ENCODE data around the gene FALEC. TPM values are rescaled to one million over a fixed set of nuclear protein-coding genes. Genes with fewer than 3 reads are reported as not detected.

Gene FALEC
- total and polyA plus RNA-seq, 9 of the 15 experiments (the other 6 are each of a cell fraction or from before 2014, with no cell fraction given) = 0.15 to 1.8 (median 0.53) TPM; not detected in 5

DNA sequence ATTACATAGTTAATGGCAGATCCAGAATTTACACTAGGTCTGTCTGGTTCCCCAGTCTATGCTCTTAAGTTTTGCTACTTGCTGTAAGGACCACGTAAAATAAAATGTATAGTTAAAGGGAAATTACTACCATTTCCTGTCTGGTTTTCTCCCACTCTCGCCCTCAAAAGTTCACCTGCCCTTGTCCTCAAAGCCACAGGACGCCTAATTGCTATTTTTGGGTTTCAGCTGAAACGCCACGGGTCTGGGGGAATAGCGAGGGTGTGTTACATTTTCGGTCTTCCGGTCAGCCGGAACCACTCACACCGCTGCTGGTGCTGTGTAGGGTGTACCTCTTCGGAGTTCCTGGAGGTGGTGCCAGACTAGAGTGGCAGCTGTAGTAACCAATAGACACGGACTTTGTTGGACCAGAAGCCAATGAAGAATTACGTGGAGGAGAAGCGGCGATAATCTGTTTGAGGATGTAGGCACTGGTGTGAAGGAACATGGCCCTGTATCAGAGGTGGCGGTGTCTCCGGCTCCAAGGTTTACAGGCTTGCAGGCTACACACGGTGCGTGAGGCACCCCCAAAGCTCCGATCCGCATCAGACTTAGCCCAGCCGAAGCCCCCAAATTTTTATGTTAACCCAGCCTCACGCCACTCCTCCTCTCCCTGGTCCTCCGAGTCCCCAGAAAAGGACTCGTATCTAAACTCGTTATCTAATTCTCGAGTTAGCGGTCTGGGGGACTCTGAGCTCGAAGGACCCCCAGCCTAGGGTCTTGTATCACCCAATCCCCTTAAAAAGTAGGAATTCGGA, 28.4 kb upstream of the FALEC start, which contains the start of gene TARS2:
Gene TARS2, plus strand, starts transcription at position 454 of the 797 bp plus-strand sequence. Its CDS starts 32 bp downstream, at position 486.
- ChIA-PET CTCF (ENCODE audit: low intra/inter-chr PET ratio) (no interaction called here), POLR2A (interaction anchor here (0.6 to 1.5 kb wide), 10 partner anchors 11 to 92 kb away, joined by 3 to 4 read pairs (median 3); partner anchors contain the start of genes FALEC and MCL1)
- no peaks in the 10 kb centered on the region for H3K27me3 ChIP-seq (ENCODE audit: control insufficient read depth in 2 of 2, insufficient read depth in 2 of 2, low read length in 2 of 2)
- ATAC-seq = peak; percentile 100
- H3K9me1 ChIP-seq (ENCODE audit: control insufficient read depth, insufficient read depth, low read length) = no peaks in the 10 kb centered on the region
- H3K27ac ChIP-seq (ENCODE audit: extremely low read depth, low read depth, low read length) = peak within 1 kb of the TSS; percentile 93
- H4K20me1 ChIP-seq (replicated peaks; ENCODE audit: control insufficient read depth, insufficient read depth, low read length) = no peaks in the 10 kb centered on the region
- peak within 1 kb of the TSS; percentile 90 to 94 for H3K9ac ChIP-seq (ENCODE audit: insufficient read depth in 1 of 2, low read depth in 2 of 2, low read length in 2 of 2)
- H3K79me2 ChIP-seq (ENCODE audit: control insufficient read depth, insufficient read depth, low read length) = peaks cover 18% of the 10 kb centered on the region
- in situ Hi-C loops (cut with MboI) = no loop called here
- H3K4me3 ChIP-seq = peak within 1 kb of the TSS; percentile 74
- intact Hi-C loops (cut with micrococcal nuclease) = loop anchor here (1.0 to 10.0 kb wide), 3 partner anchors 28 to 138 kb away; partner anchors contain the start of genes ENSA and FALEC
- peak within 1 kb of the TSS; percentile 96 for H3K4me2 ChIP-seq (ENCODE audit: insufficient read depth, low read length)
- peaks cover 3 to 10% of the 10 kb centered on the region in 2 experiments; a peak in 3 of 5 replicates for H3K4me1 ChIP-seq (replicated peaks in 1 of 2; ENCODE audit: control insufficient read depth in 2 of 2, insufficient read depth in 2 of 2, low read length in 2 of 2)
- peak within 1 kb of the TSS; percentile 99 for H2AFZ ChIP-seq (ENCODE audit: low read depth, low read length)
- BruUV-seq (replicated peaks) = no TSS peak
- 1% methylated on average over 30 of the region's 30 CpGs for WGBS (ENCODE audit: insufficient coverage, low coverage, missing lambda C conversion rate)
- peaks cover 32% of the 10 kb centered on the region for H3K36me3 ChIP-seq (ENCODE audit: control insufficient read depth, insufficient read depth, low read length)
- DNase-seq (ENCODE audit: extremely low read depth in 1 of 4, low spot score in 3 of 4) = peak; percentile 97 to 98 (median 98)
- peak; percentile 98 for FAIRE-seq
- H3K9me3 ChIP-seq (replicated peaks; ENCODE audit: control insufficient read depth, insufficient read depth, low read depth, low read length) = no peaks in the 10 kb centered on the region
- TF ChIP-seq NFIX (CRISPR knock-in tag; IDR thresholded peaks at IDR 0.05; ENCODE audit: low read depth) (no peak), CBX2 (IDR thresholded peaks at IDR 0.05; ENCODE audit: insufficient read depth, low read length, poor library complexity, severe bottlenecking) (no peak), ZNF12 (CRISPR knock-in tag; IDR thresholded peaks at IDR 0.05) (peak; percentile 51; the same call in 1 of the 2 replicates), CTBP1 (IDR thresholded peaks at IDR 0.05; ENCODE audit: borderline replicate concordance) (peak; percentile 91), PRMT5 (CRISPR knock-in tag; IDR thresholded peaks at IDR 0.05) (no peak), HNRNPK (IDR thresholded peaks at IDR 0.05; ENCODE audit: low read depth, low read length, poor library complexity, severe bottlenecking) (no peak), EGR1 (conservative IDR thresholded peaks at IDR 0.05) (no peak), FOXJ3 (CRISPR knock-in tag; IDR thresholded peaks at IDR 0.05) (no peak), ILK (tag; IDR thresholded peaks at IDR 0.05; ENCODE audit: borderline replicate concordance, low read depth) (no peak), ZNF133 (CRISPR knock-in tag; IDR thresholded peaks at IDR 0.05) (no peak), STAG1 (CRISPR knock-in tag; IDR thresholded peaks at IDR 0.05; ENCODE audit: borderline replicate concordance) (no peak), CBX8 (IDR thresholded peaks at IDR 0.05; ENCODE audit: borderline replicate concordance, extremely low read depth, low read depth, low read length, poor library complexity, severe bottlenecking) (no peak), RFX1 (IDR thresholded peaks at IDR 0.05) (peak; percentile 69), HDAC1 (IDR thresholded peaks at IDR 0.05) (peak; percentile 48 to 89; a peak in 3 of 4 replicates), ZNF121 (CRISPR knock-in tag; conservative IDR thresholded peaks at IDR 0.05) (no peak)
- TF ChIP-seq, protein P1, sequence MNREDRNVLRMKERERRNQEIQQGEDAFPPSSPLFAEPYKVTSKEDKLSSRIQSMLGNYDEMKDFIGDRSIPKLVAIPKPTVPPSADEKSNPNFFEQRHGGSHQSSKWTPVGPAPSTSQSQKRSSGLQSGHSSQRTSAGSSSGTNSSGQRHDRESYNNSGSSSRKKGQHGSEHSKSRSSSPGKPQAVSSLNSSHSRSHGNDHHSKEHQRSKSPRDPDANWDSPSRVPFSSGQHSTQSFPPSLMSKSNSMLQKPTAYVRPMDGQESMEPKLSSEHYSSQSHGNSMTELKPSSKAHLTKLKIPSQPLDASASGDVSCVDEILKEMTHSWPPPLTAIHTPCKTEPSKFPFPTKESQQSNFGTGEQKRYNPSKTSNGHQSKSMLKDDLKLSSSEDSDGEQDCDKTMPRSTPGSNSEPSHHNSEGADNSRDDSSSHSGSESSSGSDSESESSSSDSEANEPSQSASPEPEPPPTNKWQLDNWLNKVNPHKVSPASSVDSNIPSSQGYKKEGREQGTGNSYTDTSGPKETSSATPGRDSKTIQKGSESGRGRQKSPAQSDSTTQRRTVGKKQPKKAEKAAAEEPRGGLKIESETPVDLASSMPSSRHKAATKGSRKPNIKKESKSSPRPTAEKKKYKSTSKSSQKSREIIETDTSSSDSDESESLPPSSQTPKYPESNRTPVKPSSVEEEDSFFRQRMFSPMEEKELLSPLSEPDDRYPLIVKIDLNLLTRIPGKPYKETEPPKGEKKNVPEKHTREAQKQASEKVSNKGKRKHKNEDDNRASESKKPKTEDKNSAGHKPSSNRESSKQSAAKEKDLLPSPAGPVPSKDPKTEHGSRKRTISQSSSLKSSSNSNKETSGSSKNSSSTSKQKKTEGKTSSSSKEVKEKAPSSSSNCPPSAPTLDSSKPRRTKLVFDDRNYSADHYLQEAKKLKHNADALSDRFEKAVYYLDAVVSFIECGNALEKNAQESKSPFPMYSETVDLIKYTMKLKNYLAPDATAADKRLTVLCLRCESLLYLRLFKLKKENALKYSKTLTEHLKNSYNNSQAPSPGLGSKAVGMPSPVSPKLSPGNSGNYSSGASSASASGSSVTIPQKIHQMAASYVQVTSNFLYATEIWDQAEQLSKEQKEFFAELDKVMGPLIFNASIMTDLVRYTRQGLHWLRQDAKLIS (CRISPR knock-in tag; IDR thresholded peaks at IDR 0.05) = no peak
- TF ChIP-seq, protein P2, sequence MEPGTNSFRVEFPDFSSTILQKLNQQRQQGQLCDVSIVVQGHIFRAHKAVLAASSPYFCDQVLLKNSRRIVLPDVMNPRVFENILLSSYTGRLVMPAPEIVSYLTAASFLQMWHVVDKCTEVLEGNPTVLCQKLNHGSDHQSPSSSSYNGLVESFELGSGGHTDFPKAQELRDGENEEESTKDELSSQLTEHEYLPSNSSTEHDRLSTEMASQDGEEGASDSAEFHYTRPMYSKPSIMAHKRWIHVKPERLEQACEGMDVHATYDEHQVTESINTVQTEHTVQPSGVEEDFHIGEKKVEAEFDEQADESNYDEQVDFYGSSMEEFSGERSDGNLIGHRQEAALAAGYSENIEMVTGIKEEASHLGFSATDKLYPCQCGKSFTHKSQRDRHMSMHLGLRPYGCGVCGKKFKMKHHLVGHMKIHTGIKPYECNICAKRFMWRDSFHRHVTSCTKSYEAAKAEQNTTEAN (CRISPR knock-in tag; IDR thresholded peaks at IDR 0.05) = no peak

All from K562 (cell line).